D721Med (cell line): Measurements from ENCODE around the gene OLFML3.

ENCODE experiments used
- DNase-seq: peaks from one replicate; pipeline ENCODE4 v3.0.0; 2011; ENCODE audit warnings: low spot score; ENCODE audit not compliant: insufficient read length
- FAIRE-seq: peaks from 2 replicates; lab custom pipeline; 2011; peaks lifted over from hg19 to GRCh38; lab: Jason Lieb, UNC
- CTCF ChIP-seq: IDR thresholded peaks from 2 replicates; pipeline ENCODE4 v1.5.1; 2012; ENCODE audit warnings: mild to moderate bottlenecking, control low read depth; ENCODE audit not compliant: insufficient read depth; ENCODE audit errors: missing control alignments

Gene OLFML3

GRCh38 chr1:114024049-114024448 lies 44.8 kb downstream of the OLFML3 start:
- no peak for TF ChIP-seq CTCF
- FAIRE-seq (no peak), DNase-seq (no peak)

GRCh38 chr1:114025609-114026401 lies 46.5 kb downstream of the OLFML3 start:
- FAIRE-seq (no peak), DNase-seq (no peak)
- no peak for TF ChIP-seq CTCF

GRCh38 chr1:114026797-114027196 lies 47.5 kb downstream of the OLFML3 start:
- FAIRE-seq = no peak
- TF ChIP-seq CTCF = no peak
- DNase-seq = no peak
